DMS114 treated with DMSO at 0.1 percent for 48 hours (cell line): ENCODE measurements around the gene LRRN4CL.
"Not testable (repeated sequence)": the region's sequence is repeated elsewhere in the genome, so short reads cannot be mapped to it uniquely, and the experiment has no call there.

Experiments used
- DNase-seq: peaks from one replicate; lab custom pipeline; 2025; ENCODE audit not compliant: unreplicated experiment; lab: John Stamatoyannopoulos, UW

LRRN4CL gene

DNA sequence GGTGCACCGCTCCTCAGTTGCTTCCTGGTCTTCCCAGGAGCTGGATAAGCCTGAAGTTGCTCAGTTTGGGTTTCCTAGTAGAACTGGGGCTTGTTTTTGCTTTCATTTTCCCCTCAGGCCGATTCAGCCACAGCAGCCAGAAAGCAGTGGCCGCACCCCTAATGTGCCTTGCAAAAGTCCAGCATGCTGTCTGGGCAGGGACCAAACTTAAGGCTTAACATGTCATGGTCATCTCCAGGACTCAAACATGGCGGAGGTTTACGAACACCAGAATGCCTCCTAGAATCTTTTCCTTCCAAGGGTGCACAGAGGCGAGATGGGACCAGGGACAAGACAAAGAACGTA, 20.6 kb upstream of the LRRN4CL start:
- DNase-seq, result peak; percentile 61

DNA sequence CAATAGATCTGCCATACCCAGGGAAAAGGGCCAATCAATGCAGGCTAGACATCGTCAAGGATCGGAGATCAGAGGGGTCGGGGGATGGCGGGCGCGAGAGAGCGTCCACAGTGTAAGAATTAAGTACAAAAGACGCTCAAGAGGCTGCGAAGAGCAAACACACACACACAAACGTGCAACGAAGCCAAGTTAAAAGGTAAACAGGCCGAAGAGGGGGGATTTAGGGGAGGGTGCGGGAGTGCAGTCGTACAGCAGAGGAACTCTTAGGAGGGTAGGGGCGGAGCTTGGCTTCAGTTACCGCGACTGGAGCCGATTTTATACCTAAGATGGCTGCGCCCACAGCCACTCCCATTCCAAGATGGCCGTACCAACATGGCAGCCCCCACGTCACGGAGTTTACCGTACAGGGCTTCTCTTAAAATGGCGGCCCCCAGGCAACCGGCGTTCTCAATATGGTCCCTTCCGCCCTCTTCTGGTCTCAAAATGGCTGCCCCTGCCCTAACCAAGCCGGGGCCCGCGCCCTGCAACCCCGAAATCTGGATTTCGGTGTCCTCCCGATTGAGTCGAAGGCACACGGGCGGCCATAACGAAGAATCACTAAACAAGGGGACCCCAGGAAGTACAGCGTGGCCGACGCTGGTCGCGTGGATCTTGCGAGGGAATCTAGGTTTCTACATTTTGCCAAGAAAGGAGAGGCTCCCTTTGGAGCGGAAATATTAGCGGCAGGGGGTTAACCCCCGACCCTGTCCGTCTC, 20.1 kb upstream of the LRRN4CL start:
- DNase-seq, result peak; percentile 98

DNA sequence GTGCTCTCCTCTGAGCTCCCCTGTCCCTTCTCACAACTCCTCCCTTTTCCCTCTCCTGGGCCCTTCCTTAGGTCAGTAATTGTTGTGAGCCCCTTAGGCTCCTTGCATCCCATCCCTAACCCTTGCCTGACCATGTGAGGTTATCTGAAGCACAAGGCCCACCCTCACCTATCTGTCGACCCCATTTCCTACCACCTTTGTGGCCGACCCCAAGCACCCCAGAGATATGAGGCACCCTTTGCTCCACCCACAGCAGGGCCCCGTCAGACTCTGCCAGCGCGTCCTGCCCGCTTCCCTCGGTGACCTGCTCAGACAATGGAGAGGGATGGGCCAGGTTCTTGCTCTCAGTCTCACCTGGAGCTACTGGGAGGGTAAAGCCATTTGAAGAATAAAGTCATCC, 19.5 kb upstream of the LRRN4CL start:
- DNase-seq, result no peak

DNA sequence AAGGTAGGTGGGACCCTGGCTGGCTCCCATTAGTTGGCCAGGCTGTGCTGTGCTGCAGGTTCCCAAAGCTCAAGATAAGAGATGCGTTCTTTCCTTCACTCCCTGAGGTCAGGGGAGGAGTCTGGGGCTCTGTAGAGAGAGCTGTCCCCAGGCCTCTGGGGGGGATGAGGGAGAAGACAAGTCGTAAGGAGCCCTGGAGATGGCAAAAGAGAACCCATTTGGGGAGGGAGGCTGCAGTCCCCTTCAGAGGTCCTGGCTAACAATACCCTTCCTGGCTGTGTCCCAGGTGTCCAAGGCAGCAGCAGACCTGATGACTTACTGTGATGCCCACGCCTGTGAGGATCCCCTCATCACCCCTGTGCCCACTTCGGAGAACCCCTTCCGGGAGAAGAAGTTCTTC, 19.1 kb upstream of the LRRN4CL start:
- no peak for DNase-seq

DNA sequence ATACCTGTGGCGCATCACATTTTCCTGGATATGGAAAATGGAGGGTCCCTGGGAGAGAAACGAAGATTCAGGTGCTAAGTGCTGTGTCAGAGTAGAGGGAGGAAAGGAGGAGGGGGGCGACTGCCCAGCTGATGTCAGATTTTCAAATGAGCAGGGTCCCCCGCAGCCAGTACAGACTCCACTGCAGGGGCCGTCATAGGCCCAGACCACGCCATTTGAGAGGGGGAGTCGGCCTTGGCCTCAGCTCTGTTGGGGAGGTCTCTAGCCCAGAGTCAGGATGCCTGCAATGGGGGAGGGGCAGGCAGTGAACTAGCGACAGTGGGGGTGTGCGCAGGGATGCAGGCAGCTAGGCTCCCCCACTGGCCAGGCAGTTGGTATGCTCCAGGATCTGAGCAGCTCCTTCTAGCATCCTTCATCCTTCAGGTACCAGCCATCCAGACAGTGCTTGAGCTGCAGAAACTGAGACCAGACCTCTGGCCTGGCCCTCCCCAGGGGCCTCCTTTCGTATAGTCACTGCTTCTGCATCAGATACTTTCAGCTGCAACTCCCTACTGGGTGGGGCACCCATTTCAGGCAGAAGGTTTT, 18.0 kb upstream of the LRRN4CL start, which contains the start of the genes BSCL2 and GNG3:
Gene BSCL2, minus strand, starts transcription at position 148 of the 585 bp plus-strand sequence. CDS start 229 bp downstream, outside the sequence.
Gene GNG3, plus strand, starts transcription at position 400 of the 585 bp plus-strand sequence. CDS start 620 bp downstream, outside the sequence.
- no peak for DNase-seq

DNA sequence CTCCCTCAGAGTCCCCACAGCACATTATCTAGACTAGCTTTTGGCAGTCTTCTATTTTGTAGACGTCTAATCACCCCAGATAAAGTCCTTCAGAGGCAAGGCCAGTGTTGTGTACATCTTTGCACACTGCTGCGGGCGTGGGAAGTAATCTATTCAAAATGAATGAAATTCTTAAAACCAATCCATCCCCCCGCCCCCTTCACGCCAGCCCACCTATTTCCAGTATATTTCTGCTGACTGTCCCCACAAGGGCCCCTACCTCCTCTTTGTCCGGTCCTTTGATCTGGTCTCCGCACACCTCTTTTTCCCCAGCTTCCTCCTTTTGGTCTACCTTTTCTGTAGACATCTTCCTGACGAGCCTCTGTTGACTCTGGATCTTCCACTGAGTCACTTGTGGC, 17.5 kb upstream of the LRRN4CL start:
- DNase-seq, result no peak

DNA sequence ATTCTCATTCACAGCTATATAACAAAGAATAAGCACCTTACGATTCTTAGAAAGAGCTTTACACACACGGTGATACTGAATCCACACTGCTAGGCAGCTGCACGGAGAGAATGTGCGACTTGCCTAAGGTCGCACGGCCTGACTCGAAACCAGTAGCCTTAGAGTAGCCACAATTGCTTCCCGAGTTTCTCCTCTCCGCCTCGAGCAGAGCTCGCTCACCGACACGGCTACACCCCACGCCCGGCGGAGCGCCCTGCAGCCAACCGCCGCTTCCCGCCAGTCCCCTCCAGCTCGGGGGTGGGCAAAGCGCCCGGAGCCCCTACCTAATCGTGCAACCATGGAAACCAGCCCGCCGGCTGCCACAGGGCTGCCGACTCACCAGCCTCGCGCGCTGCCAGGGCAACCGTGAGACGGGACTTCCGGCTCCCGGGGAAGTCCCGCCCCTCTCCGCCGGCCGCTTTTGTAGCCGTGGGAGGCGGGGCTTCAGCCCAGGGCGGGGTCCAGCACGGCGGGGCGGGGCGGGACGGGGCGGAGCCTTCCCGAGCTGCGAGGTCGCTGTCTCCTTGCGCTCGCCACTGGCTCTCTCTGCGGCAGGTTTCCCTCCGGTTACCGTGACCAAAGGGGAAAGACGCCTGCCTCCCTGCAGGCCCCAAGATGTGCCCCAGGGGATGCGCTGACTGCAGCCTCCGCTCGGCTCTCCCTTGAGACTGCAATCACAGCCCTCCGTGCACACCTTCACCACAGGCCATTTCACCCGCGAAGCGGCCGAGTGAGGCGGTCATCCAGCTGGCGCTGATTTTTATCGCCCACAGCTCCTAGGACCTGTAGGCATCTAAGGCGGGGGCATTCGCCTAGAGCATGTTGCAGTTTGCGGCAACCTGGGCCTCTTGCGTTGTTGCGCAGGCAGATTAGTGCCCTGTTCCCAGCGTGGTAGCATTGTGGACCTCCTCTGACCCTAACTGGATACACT, 16.8 kb upstream of the LRRN4CL start:
- peak; percentile 80 for DNase-seq

DNA sequence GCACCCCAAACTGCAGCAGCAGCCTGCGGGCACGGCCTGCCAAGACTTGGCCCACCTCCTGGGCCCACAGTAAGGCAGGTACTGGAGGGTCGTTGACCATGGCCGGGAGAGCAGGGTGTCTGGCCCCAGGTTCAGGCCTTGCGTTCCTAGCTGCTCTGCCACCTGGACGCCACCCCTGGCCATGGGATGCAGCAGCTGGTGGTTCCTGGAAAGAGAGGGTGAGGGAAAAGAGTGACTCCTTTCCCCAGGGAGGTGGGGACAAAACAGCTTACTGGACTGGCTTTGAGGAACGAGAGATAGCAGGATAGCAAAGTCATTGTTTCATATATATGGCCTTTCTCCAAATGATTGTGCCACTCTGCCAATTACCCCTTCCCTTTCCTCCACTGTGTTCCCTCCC, 16.1 kb upstream of the LRRN4CL start:
- no peak for DNase-seq

DNA sequence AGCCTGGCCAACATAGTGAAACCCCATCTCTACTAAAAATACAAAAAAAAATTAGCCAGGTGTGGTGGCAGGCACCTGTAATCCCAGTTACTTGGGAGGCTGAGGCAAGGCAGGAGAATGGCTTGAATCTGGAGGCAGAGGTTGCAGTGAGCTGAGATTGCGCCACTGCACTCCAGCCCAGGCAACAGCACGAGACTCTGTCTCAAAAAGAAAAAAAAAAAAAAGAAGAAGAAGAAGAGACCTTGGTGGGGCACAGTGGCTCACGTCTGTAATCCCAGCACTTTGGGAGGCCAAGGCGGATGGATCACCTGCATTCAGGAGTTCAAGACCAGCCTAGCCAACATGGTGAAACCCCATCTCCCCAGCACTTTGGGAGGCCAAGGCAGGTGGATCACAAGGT, 14.6 kb upstream of the LRRN4CL start:
- DNase-seq, result not testable (repeated sequence)

DNA sequence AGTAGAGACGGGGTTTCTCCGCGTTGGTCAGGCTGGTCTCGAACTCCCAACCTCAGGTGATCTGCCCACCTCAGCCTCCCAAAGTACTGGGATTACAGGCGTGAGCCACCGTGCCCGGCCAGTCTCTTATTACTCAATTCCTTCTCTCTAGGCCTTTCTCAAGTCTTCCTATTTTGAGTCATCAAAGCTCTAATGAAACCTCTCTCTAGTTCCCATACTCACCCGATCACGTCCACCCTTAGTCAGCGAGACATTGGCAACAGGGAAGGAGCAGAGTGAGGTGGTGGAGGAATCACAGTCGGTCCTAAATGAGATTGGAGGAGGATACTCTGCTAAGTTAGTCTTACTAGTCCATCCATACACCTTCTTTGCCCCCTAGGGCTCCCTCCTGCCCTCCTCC, 12.9 kb upstream of the LRRN4CL start:
- no peak for DNase-seq

DNA sequence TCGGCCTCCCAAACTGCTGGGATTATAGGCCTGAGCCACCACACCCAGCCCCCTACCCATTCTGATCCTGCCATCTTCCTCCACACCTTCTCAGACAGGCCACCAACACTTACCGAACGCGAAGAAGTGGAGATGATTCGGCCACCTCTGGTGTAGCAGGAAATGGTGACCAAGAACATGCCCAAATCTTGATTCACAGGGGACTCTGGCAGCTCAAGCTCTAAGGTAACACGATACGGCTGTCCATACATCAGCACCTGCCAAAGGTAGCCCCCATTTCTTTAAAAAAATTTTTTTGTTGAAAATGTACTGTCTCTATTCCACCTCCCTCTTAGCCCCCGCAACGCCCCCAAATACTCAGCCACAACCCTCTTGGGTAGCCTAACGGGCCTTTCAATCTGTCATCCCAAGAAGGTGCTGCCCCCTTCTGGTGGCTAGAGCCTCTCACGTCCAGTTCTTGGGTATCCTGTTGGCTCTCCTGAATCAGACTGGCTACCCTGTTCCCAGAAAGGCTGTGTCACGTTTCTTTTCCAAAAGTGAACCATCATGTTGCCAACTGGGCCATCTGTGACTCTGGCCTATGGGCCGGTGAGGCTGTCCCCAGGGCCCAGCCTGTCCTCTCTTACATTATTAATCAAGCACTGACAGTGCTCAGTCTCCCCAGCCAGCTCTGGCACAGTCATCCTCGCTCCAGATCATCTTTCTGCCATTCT, 5.3 kb upstream of the LRRN4CL start:
- DNase-seq, result peak; percentile 44

DNA sequence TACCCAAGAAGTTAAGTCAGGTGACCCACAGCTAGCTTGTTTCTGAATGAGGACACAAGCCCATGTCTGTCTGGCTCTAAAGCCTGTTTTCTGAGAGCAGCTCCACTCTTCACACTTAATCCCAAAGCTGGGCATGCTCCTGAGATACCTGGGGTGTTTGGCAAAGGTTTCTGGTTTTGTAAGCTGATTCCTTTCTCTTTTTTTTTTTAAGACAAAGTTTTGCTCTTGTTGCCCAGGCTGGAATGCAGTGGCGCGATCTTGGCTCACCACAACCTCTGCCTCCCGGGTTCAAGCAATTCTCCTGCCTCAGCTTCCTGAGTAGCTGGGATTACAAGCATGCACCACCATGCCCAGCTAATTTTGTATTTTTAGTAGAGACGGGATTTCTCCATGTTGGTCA, 4.3 kb upstream of the LRRN4CL start:
- DNase-seq, result not testable (repeated sequence)

DNA sequence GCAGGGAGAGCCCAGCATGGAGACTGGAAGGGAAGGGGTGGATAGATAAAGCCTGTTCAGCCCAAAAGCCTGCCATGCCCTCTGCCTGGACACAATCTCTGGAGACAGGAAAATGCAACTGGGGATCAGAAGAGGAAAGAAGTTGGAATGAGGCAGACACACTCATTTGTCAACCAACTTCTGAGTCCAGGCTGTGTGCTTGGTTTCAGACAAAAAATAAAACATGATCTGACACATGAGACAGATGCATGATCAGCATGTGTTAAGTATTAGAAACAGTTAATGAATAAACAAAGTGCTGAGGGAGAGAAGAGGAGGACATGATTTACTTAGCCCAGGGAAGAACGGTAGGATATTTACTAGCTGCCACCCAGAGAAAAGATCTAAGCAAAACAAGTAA, 839 bp downstream of the LRRN4CL start:
- no peak for DNase-seq

DNA sequence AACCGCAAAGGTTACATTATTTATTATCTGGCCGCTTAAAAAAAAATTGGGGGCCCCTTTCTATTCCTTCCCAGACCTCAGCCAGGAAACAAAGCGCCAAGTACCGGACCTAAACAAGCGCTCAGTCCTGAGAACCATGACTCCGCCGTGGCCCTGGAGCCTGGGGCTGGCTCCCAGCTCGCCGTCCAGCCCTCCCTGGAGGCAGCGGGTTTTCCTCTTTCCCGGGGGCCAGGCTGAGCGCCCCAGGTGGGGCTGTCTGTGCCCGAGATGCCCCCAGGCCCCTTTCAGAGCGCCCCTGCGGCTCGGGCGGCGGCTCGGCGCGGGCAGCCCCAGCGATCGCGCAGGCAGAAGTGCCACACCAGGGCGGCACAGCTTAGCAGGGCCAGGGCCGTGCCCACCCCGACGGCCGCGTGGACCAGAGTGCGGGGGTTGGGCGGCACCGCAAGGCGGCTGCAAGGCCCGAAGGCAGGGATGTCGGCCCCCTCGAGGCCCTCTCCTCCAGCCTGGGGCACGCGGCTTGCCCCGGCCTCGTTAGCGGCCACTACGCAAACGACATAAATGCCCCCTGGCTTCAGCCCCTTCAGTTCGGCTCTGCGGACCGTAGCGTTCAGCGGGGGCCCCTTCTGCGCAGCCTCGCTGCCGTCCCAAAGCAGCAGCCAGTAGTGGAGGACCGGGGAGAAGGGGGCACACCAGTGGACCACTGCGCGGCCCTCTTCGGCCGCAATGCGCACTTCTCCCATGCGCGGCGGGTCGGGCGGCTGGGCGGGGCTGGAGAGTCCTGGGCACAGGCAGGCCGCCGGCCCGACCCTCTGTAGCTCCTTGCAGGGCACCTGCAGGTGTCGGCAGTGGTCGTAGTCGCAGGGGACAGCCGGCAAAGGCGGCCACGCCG, 1.6 kb downstream of the LRRN4CL start:
- DNase-seq, result no peak

DNA sequence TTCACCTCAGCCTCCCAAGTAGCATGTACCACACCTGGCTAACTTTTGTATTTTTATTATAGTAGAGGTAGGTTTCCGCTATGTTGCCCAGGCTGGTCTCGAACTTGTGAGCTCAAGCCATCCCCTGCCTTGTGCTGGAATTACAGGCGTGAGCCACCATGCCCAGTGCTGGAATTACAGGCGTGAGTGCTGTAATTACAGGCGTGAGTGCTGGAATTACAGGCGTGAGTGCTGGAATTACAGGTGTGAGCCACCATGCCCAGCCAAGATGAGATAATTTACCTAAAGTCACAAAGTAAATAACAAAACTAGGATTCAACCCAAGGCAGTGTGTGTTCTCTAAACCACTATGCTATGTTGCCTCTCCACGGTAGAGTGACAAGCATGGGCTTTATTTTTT, 6.8 kb downstream of the LRRN4CL start:
- no peak for DNase-seq

DNA sequence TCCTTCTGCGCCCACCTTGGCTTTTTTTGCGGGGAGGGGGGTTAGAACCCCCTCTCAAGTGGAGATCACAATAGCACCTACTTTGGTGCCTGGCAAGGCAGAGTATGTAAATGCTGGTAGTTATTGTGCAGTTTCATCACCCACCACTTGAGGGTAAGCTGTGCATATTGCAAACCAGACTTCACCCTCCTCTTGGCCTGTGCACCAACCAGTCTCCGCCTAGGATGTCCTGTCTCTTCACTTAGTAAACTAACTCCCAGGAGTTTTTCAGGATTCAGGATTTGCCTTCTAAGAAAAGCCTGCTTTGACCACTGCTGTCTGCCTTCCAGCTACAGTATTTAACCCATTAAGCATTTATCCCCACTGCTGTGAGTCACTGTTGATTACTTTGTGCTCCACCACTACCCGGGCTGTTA, 8.5 kb downstream of the LRRN4CL start:
- peak; percentile 83 for DNase-seq

DNA sequence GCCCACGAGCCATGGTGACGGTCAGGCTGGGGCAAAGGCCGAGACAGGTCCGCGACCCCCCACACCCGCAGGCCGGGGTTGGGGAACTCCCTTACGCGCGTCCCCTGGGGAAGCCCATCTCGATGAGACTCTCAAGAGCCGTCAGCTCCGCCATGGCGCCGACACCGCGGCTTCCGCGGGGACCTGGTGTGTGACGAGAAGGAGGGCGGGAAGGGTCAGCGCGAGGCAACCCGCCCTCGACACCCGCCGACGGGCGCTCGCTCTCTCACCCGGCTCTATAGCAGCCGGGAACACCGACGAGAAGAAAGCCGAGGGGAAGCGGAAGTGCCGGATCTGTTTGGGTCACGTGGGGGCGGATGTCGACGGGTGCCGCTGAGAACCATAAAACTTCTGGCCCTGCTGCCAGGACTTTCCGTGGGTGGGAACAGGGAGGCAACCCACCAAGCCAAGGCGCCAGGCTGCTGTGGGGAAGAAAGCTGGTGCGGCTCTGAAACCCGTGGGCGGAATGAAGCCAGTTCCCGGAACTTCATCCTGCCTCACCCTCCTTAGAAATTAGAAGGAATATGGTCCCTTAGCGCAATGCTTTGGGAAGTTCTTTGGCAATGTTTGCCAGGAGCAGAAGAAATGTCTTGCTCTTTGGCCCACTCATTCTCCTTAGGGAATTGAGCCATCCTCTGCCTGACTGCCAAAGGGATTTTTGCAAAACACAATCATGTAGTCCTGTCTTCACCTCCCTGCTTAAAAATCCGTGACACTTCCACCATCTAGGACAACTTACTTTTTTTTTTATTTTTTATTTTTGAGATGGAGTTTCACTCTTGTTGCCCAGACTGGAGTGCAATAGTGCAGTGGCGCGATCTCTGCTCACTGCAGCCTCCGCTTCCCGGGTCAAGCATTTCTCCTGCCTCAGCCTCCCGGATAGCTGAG, 10.3 kb downstream of the LRRN4CL start, which contains the start of gene UBXN1:
Gene UBXN1, minus strand, starts transcription at position 304 of the 927 bp plus-strand sequence. Its CDS starts 150 bp downstream, at position 154.
- peak; percentile 87 for DNase-seq

DNA sequence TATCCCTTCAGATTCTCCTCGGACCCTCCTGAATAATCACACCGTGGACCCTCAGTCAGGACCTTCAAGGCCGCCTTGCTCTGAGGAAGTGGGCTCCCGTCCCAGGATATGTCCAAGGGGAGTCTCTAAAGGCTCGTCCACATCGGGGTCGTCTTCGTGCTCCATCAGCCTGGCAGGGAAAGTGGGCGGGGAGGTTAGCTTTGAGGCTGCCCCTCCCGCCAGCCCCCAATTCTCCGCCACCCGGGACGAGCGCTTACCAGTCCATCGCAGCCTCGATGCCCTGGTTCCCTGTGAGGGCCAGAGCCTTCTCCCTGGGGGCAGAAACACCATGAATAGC, 10.9 kb downstream of the LRRN4CL start:
- no peak for DNase-seq

DNA sequence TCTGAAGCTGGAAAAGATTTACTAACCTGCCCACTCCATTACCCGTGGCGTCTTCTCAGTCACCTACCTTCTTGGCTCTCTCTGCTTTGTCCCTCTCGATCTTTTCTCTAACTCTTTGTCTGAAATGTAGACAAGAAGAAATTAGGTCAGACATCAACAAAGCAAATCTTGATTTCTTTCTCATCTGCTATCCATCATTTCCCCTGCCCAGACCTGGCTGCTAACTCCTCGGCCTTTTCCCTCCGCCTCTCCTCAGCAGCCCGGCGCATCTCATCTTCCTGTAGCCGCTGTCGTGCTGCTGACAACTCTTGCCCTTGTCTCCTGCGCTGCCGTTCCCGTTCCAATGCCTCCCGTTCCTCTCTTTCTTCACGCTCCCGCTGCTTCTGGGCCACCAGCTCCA, 11.6 kb downstream of the LRRN4CL start:
- no peak for DNase-seq
